ENCODE data around the gene QARS1.

Gene QARS1

DNA sequence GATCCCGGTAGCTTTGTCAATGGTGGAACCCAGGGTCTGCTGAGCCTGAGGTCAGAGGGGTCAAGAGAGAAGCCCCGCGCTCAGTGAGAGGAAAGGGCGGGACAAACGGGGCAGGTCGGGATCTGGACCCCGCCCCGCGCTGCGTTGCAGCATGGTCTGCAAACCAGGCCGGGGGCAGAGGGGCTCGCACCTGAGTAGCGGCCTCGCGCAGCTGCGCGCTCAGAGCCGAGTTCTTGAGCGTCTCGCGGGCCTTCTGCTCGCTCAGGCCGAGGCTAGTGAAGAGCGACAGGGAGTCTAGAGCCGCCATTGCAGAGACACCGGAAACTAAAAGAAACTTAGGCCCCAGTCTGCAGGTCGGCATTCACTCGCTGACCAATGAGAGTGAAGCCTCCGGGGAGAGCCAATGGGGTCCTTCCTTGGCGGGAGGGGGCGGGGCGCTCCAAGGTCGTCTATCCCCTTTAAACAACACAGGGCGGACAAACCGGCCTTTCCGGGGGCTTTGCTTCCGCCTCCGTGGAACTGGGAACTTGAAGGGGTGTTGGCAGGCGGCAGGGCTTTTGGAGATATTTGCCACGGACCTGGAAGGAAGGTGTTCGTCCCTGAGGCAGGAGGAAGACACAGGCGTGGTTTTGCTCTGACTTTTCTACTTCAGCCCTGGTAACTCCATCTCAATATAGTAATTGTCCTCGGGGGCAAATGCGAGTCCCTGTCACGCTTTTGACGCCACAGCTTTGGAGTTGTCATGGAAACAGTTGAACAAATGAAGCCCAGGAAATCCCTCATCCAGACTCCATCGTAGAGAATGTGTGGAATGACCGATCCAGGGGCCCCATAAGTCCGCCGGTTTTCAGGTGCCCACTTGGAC, at the start of gene QARS1:
Gene QARS1 (minus strand): TSS at position 331 of the 865 bp plus-strand sequence. CDS start 24 bp downstream, at position 307.
- peak; percentile 75 to 78 for DNase-seq (ENCODE audit: low read depth in 1 of 2, low spot score in 1 of 2)

- DNase-seq (ENCODE audit: low read depth in 1 of 2, low spot score in 1 of 2), result no peak
Measured at GRCh38 chr3:49153349-49153912, 48.9 kb upstream of the QARS1 start.

- no peak for DNase-seq (ENCODE audit: low read depth in 1 of 2, low spot score in 1 of 2)
Measured at GRCh38 chr3:49151610-49152009, 47.1 kb upstream of the QARS1 start.

- DNase-seq (ENCODE audit: low read depth in 1 of 2, low spot score in 1 of 2), result no peak
Measured at GRCh38 chr3:49148159-49148558, 43.6 kb upstream of the QARS1 start.

DNA sequence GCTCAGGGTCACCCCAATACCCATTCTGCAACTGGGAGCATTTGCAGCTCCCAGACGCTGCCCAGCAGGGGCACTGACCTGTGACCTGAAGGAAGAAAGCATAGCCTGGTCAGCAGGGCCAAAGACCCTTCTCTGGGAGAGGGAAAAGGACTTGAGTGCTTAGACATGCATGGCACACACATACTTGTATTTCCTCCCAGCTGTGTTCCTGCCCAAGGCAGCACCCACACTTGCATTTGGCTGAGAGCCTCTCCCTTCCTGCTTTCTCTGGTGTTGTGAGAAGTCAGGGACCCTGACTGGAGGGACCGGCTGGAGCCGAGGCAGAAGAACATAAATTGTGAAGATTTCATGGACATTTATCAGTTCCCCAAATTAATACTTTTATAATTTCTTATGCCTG, 35.5 kb upstream of the QARS1 start:
- DNase-seq (ENCODE audit: low read depth in 1 of 2, low spot score in 1 of 2), result no peak

GRCh38 chr3:49135499-49135898, 30.9 kb upstream of the QARS1 start:
- DNase-seq (ENCODE audit: low read depth in 1 of 2, low spot score in 1 of 2), result no peak

DNA sequence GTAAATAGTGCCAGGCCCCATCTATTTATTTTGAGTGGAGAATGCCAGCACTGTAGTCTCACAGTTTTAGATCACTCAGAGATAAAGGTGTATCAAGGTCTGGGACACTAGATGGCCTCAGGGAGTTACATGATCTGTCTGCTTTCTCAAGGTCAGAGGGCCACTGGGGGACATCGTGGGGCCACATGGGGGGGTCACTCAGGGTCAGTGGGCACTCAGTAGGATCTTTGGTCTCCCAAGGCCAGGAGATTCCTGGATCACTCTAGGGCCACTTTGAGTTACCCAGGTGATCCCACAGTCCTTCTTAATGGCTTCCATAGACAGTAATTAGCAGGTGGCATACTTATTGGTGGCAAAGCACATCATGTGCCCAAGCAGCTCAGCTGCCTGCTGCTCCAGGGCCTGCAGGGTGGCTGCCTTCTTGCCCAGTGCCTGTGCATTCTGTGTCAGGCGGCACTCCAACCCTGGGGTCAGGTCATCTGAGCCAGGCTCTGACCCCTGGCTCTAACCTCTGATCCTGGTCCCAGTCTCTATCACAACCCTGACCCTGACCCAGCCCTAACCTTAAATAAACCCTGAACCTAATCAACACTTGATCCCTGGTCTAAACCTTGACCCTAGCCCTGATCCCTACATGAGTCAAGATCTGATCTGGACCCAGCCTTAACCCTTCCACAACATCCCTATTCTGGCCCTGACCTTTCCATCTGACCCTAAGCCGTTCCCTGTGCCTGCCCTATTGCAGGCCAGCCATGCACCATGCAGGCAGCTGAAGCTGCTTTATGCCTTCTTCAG, 30.1 kb upstream of the QARS1 start:
- no peak for DNase-seq (ENCODE audit: low read depth in 1 of 2, low spot score in 1 of 2)

GRCh38 chr3:49133226-49133951, 28.8 kb upstream of the QARS1 start:
- DNase-seq (ENCODE audit: low read depth in 1 of 2, low spot score in 1 of 2), result no peak

DNA sequence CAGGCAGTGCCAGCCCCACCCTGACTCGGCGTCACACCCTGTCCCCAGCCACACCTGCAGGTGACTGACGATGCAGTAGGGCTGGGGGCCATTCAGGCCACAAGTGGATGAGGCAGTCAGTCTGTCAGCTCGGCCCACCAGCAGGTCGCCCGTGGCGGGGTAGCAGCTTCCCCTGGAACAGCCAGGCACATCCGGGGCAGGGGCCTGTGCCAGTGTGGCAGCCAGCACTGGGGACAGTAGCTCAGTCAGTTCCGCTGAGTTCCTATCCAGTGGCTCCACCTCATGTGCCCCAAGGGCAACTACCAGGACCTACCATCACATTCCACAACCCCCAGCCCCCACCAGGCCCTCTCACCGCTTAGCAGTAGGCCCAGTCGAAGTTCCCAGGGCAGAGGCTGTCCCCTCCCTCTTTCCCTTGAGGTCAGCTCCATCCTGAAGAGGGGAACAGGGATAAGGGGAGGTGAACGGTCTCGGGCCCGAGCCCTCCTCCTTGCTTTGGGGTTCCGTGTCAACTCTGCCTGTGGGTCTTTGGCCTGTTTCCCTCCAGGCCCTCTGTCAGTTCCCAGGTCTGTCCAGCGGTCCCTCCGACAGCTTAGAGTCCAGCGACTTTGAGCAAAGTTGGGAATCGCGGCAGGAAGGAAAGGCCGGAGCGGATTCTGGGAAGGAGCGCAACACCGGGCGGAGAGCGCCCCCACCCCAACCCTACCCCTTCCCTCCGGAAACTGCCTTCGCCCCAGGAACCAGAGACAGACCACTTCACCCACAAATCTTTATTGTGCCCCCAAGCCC, 28.1 kb upstream of the QARS1 start, which contains the start of gene LAMB2:
Gene LAMB2 (minus strand): TSS at position 614 of the 789 bp plus-strand sequence. CDS start 183 bp downstream, at position 431.
- DNase-seq (ENCODE audit: low read depth in 1 of 2, low spot score in 1 of 2), result no peak

DNA sequence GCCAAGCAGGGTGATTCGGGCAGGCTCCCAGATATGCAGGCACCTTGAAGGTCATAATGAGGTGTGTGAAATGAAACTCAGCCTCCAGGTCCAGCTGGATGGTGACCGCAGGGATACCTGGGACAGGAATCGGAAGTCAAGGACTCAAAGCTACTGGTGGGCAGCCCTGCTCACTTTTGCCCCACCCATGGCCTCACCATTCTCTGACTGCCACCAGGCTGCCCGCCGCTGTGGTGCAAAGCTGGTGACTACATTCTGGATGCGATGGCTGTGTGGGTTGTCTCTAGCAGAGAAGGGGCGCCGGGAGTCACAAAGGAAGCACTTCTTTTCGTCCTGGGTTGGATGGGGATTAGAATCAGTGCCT, 27.5 kb upstream of the QARS1 start:
- DNase-seq (ENCODE audit: low read depth in 1 of 2, low spot score in 1 of 2), result no peak

GRCh38 chr3:49131576-49131975, 27.0 kb upstream of the QARS1 start:
- DNase-seq (ENCODE audit: low read depth in 1 of 2, low spot score in 1 of 2), result no peak

DNA sequence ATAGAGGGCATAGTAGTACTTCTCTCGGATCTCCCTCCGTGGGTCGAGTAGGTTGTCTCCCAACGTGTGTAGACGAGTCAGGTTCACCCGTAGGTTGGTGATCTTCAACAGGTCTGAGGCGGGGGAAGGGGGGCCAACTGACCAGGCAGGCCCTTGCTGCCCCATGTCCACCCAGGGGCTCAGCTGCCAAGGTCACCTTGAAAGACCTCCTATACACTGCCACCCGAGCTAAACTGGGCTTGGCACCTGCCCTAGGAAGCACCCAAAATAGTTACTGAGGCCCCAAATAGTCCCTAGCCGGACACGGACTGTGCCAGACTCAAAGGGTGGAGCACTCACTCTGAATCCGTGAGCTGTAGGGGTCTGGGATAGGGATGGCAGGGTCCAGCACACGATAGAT, 26.5 kb upstream of the QARS1 start:
- no peak for DNase-seq (ENCODE audit: low read depth in 1 of 2, low spot score in 1 of 2)

GRCh38 chr3:49124991-49125670, 20.6 kb upstream of the QARS1 start:
- no peak for DNase-seq (ENCODE audit: low read depth in 1 of 2, low spot score in 1 of 2)

GRCh38 chr3:49124203-49124602, 19.6 kb upstream of the QARS1 start:
- no peak for DNase-seq (ENCODE audit: low read depth in 1 of 2, low spot score in 1 of 2)

- no peak for DNase-seq (ENCODE audit: low read depth in 1 of 2, low spot score in 1 of 2)
Measured at GRCh38 chr3:49123687-49124086, 19.1 kb upstream of the QARS1 start.

- no peak for DNase-seq (ENCODE audit: low read depth in 1 of 2, low spot score in 1 of 2)
Measured at GRCh38 chr3:49122886-49123545, 18.5 kb upstream of the QARS1 start.

GRCh38 chr3:49122451-49122850, 17.9 kb upstream of the QARS1 start:
- DNase-seq (ENCODE audit: low read depth in 1 of 2, low spot score in 1 of 2), result no peak

GRCh38 chr3:49122022-49122421, 17.5 kb upstream of the QARS1 start:
- DNase-seq (ENCODE audit: low read depth in 1 of 2, low spot score in 1 of 2), result no peak

- no peak for DNase-seq (ENCODE audit: low read depth in 1 of 2, low spot score in 1 of 2)
Measured at GRCh38 chr3:49121132-49121736, 16.7 kb upstream of the QARS1 start.
